Type B pancreatic cell (in vitro differentiated cells): Measurements from ENCODE around the gene CYS1. TPM values are rescaled to one million over a fixed set of nuclear protein-coding genes. Genes with fewer than 3 reads are reported as not detected.

Experiments
- DNase-seq: peaks from one replicate; pipeline ENCODE4 v3.0.0; 2021; ENCODE audit warnings: mixed read lengths; ENCODE audit not compliant: unreplicated experiment; ENCODE audit errors: extremely low spot score
- H3K27ac Mint-ChIP-seq: 2 replicates; pipeline ENCODE4 v1.8.0; 2021; ENCODE audit warnings: mild to moderate bottlenecking, mixed read lengths
- H3K27me3 Mint-ChIP-seq: 2 replicates; pipeline ENCODE4 v1.8.0; 2021; ENCODE audit warnings: mixed read lengths
- H3K36me3 Mint-ChIP-seq: 2 replicates; pipeline ENCODE4 v1.8.0; 2021; ENCODE audit warnings: mixed read lengths
- H3K4me1 Mint-ChIP-seq: one replicate; pipeline ENCODE4 v1.8.0; 2021; ENCODE audit warnings: mixed read lengths; ENCODE audit not compliant: unreplicated experiment
- H3K4me3 Mint-ChIP-seq: 2 replicates; pipeline ENCODE4 v1.8.0; 2021; ENCODE audit warnings: mild to moderate bottlenecking, mixed read lengths
- H3K9me3 Mint-ChIP-seq: 2 replicates; pipeline ENCODE4 v1.8.0; 2021; ENCODE audit warnings: mixed read lengths
- CTCF ChIP-seq: fragments of 200-600 bp; sonication (generic); conservative IDR thresholded peaks from 2 replicates; pipeline ENCODE4 v1.5.0; 2021; ENCODE audit warnings: antibody characterized with exemption, mild to moderate bottlenecking
- total RNA-seq: library from RNA; stranded (reverse); gene quantifications from 2 replicates; pipeline ENCODE4 v1.2.1, GENCODE V29; 2021; ENCODE audit warnings: low replicate concordance

The CYS1 gene
- total RNA-seq, 1 donor from 2014 or later, result 0.94 TPM

GRCh38 chr2:10043256-10043905, 36.8 kb downstream of the CYS1 start, which contains the start of gene KLF11:
Gene KLF11 (plus strand): TSS chr2:10043550. CDS start chr2:10043717, 167 bp downstream.
- Mint-ChIP-seq H3K36me3 (peaks cover 8% of the 10 kb centered on the region), H3K4me1 (peaks cover 28% of the 10 kb centered on the region), H3K27me3 (peaks cover 15% of the 10 kb centered on the region), H3K27ac (peak within 1 kb of the TSS; percentile 96), H3K9me3 (no peaks in the 10 kb centered on the region), H3K4me3 (peak within 1 kb of the TSS; percentile 92)
- DNase-seq, result peak; percentile 94
- TF ChIP-seq CTCF, result no peak

DNA sequence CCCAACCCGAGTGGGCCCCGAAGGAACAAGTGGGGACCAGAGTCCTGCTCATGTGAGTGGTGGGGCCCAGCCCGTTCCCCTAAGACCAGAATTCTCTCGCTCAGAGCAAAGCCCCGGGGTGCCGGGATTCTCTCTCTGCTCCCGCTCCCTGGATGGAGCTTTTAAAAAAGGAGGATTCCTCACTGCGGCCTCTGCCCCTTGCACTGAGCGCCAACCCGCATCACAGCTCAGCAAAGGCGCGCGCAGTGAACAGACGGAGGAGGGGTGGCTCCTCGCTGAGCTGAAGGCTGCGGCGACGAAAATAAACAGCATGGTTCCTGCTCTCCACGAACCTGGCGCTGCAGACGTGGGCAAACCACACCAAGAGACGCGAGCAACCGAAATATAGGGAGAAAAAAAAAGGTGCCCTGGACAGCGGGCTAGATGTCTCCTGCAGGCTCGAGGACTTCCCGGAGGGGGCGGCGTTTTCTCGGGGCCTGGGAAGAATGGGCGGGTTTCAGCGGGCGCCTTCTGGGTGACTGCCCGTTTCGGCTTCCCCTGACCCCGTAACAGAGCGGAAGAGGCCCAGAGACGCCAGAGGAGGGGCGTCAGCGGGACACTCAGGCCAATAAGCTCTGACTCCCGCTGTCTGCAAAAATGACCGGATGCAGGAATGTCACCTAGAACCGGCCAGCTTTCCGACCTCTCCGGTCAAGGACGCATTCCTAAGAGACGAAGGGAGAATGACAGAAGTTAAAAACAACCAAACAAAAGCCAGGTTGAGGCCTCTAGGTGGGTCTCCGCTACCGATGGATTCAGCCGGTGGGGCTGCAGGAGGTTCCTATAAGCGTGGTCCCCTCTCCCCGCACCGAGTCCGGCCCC, 37.7 kb downstream of the CYS1 start:
- H3K27me3 Mint-ChIP-seq, result peaks cover 15% of the 10 kb centered on the region
- H3K27ac Mint-ChIP-seq, result peak overlapping the region; percentile 96
- no peak for DNase-seq
- H3K9me3 Mint-ChIP-seq, result no peaks in the 10 kb centered on the region
- peaks cover 26% of the 10 kb centered on the region for H3K4me1 Mint-ChIP-seq
- H3K4me3 Mint-ChIP-seq, result peak overlapping the region; percentile 92
- peaks cover 8% of the 10 kb centered on the region for H3K36me3 Mint-ChIP-seq
- peak; percentile 33 for TF ChIP-seq CTCF

DNA sequence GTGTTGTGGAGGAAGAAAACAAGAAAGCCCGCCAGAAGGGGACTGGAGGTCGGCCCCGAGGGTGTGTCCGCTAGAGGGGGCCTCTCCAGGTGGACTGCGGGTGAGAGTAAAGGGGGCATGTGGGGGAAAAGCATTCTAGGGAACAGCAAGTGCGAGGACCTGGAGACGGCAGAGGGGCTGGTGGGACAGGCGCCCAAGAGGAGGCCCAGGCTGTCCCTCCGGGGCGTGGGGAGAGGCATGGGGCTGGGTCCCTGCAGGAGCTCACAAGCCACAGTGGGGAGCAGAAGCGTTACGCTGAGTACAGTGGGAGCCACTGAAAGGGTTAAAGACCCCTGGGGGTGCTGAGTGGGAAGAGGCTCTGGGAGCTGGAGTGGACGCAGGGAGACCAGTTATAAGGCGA, 38.5 kb downstream of the CYS1 start:
- peaks cover 20% of the 10 kb centered on the region for H3K4me1 Mint-ChIP-seq
- TF ChIP-seq CTCF, result no peak
- H3K36me3 Mint-ChIP-seq, result peaks cover 8% of the 10 kb centered on the region
- H3K27me3 Mint-ChIP-seq, result peaks cover 15% of the 10 kb centered on the region
- H3K4me3 Mint-ChIP-seq, result peak overlapping the region; percentile 92
- no peaks in the 10 kb centered on the region for H3K9me3 Mint-ChIP-seq
- no peak overlapping the region for H3K27ac Mint-ChIP-seq
- DNase-seq, result no peak

GRCh38 chr2:10039658-10040410, 40.4 kb downstream of the CYS1 start:
- Mint-ChIP-seq H3K9me3 (no peaks in the 10 kb centered on the region), H3K27ac (no peak overlapping the region), H3K36me3 (peaks cover 3% of the 10 kb centered on the region), H3K4me1 (peaks cover 14% of the 10 kb centered on the region), H3K4me3 (no peak overlapping the region), H3K27me3 (peaks cover 15% of the 10 kb centered on the region)
- no peak for TF ChIP-seq CTCF
- DNase-seq, result no peak

DNA sequence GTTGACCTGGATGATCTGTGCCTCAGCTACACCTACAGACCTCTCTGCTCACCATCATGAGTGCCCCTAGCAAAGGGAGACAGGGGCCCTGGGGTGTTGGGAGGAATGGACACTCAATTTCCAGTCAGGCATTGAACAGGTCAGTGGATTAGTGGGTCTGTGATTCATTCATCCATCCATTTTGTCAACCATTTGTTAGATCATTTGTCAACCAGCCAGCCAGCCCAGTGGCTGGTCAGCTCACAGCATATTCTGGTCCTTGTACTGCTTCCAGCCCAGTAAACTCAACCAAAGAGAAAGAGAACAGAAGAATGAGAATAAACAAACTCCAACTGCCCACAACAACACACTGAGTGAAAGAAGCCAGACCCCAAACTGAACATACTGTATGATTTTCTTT, 41.5 kb downstream of the CYS1 start:
- peaks cover 3% of the 10 kb centered on the region for H3K36me3 Mint-ChIP-seq
- no peak overlapping the region for H3K27ac Mint-ChIP-seq
- TF ChIP-seq CTCF, result no peak
- no peaks in the 10 kb centered on the region for H3K9me3 Mint-ChIP-seq
- peaks cover 15% of the 10 kb centered on the region for H3K27me3 Mint-ChIP-seq
- H3K4me3 Mint-ChIP-seq, result no peak overlapping the region
- no peak for DNase-seq
- peaks cover 14% of the 10 kb centered on the region for H3K4me1 Mint-ChIP-seq
